ENCODE data around the gene DIPK1A. TPM values are rescaled to one million over a fixed set of nuclear protein-coding genes. Genes with fewer than 3 reads are reported as not detected.

The DIPK1A gene
- total RNA-seq, 1 donor from 2014 or later, result 12.7 TPM

- no peak for DNase-seq
Measured at GRCh38 chr1:92952714-92953113, 8.5 kb downstream of the DIPK1A start.

GRCh38 chr1:92951141-92951582 is 10.1 kb downstream of the DIPK1A start:
- DNase-seq, result peak; percentile 22

GRCh38 chr1:92949937-92950817 is 11.1 kb downstream of the DIPK1A start:
- no peak for DNase-seq

- no peak for DNase-seq
Measured at GRCh38 chr1:92948071-92948470, 13.2 kb downstream of the DIPK1A start.

GRCh38 chr1:92945748-92946270 is 15.5 kb downstream of the DIPK1A start:
- DNase-seq, result no peak

GRCh38 chr1:92944901-92945747 is 16.1 kb downstream of the DIPK1A start:
- no peak for DNase-seq

GRCh38 chr1:92943502-92943847 is 17.8 kb downstream of the DIPK1A start:
- no peak for DNase-seq

GRCh38 chr1:92940541-92940940 is 20.7 kb downstream of the DIPK1A start:
- DNase-seq, result no peak

- DNase-seq, result no peak
Measured at GRCh38 chr1:92937731-92938130, 23.5 kb downstream of the DIPK1A start.

GRCh38 chr1:92936865-92937264 is 24.4 kb downstream of the DIPK1A start:
- no peak for DNase-seq

- DNase-seq, result peak; percentile 85
Measured at GRCh38 chr1:92934395-92935378, 26.6 kb downstream of the DIPK1A start.

- no peak for DNase-seq
Measured at GRCh38 chr1:92933459-92933858, 27.8 kb downstream of the DIPK1A start.

- DNase-seq, result no peak
Measured at GRCh38 chr1:92931691-92932090, 29.6 kb downstream of the DIPK1A start.

GRCh38 chr1:92929461-92929860 is 31.8 kb downstream of the DIPK1A start:
- DNase-seq, result no peak

GRCh38 chr1:92927870-92928269 is 33.4 kb downstream of the DIPK1A start:
- DNase-seq, result no peak

GRCh38 chr1:92926873-92927272 is 34.4 kb downstream of the DIPK1A start:
- DNase-seq, result no peak

- no peak for DNase-seq
Measured at GRCh38 chr1:92924501-92924900, 36.8 kb downstream of the DIPK1A start.

GRCh38 chr1:92923664-92924063 is 37.6 kb downstream of the DIPK1A start:
- DNase-seq, result no peak

GRCh38 chr1:92922356-92923035 is 38.8 kb downstream of the DIPK1A start:
- DNase-seq, result no peak

GRCh38 chr1:92921031-92922023 is 39.9 kb downstream of the DIPK1A start:
- no peak for DNase-seq

Measured in tongue (tissue), 2 donors.